Activated CD8-positive, alpha-beta memory T cell treated with anti-CD3 and anti-CD28 coated beads, Interleukin-2, amount 10 ng/mL, durations not matched to agents 7 days and 5 days (primary cell): ENCODE data around the gene SPRR2E. TPM values are rescaled to one million over a fixed set of nuclear protein-coding genes. Genes with fewer than 3 reads are reported as not detected.
"Not testable (repeated sequence)": the region's sequence is repeated elsewhere in the genome, so short reads cannot be mapped to it uniquely, and the experiment has no call there.

Experiments
- ATAC-seq: fragments of 150-1000 bp; cut with Tn5 transposase; one replicate; pipeline ENCODE4 v1.10.0; 2021; ENCODE audit warnings: moderate library complexity
- CTCF ChIA-PET: fragments of 350-600 bp; sonication (Branson Sonifier 250); formaldehyde crosslinking; loops from one replicate; lab custom pipeline; 2021; ENCODE audit warnings: antibody characterized with exemption; lab: Charles Lee
- DNase-seq: peaks from one replicate; pipeline ENCODE4 v3.0.0-alpha.2; 2020
- H3K27ac Mint-ChIP-seq: one replicate; pipeline ENCODE4 v1.8.0; 2021; ENCODE audit warnings: mild to moderate bottlenecking, mixed read lengths
- H3K27me3 Mint-ChIP-seq: one replicate; pipeline ENCODE4 v1.8.0; 2021; ENCODE audit warnings: mixed read lengths
- H3K36me3 Mint-ChIP-seq: one replicate; pipeline ENCODE4 v1.8.0; 2021; ENCODE audit warnings: mild to moderate bottlenecking, mixed read lengths
- H3K4me1 Mint-ChIP-seq: one replicate; pipeline ENCODE4 v1.8.0; 2021; ENCODE audit warnings: mixed read lengths
- H3K4me3 Mint-ChIP-seq: one replicate; pipeline ENCODE4 v1.8.0; 2021; ENCODE audit warnings: mild to moderate bottlenecking, moderate library complexity, mixed read lengths
- H3K9me3 Mint-ChIP-seq: one replicate; pipeline ENCODE4 v1.8.0; 2022; ENCODE audit warnings: low read depth, mixed read lengths
- total RNA-seq, 2 experiments: library from RNA; stranded (reverse); gene quantifications; one replicate each; pipeline ENCODE4 v1.2.3, GENCODE V29; 2021

The SPRR2E gene
- total RNA-seq = not detected

- H3K4me3 Mint-ChIP-seq = no peak within 1 kb of the TSS
- ATAC-seq = no peak
Measured at GRCh38 chr1:153094426-153094825, at the start of gene SPRR2E. Gene SPRR2E (minus strand): TSS chr1:153094526. CDS start chr1:153093751, 775 bp downstream.

GRCh38 chr1:153141377-153141776 is 47.1 kb upstream of the SPRR2E start:
- Mint-ChIP-seq H3K4me3 (no peak overlapping the region), H3K4me1 (no peaks in the 10 kb centered on the region), H3K27me3 (peaks cover 52% of the 10 kb centered on the region), H3K9me3 (no peaks in the 10 kb centered on the region), H3K27ac (no peak overlapping the region), H3K36me3 (no peaks in the 10 kb centered on the region)
- ATAC-seq (no peak), DNase-seq (no peak)
- CTCF ChIA-PET = no interaction called here

More at GRCh38 chr1:153094426-153094825, at the start of gene SPRR2E:
- Mint-ChIP-seq H3K27ac (no peak within 1 kb of the TSS), H3K4me1 (no peaks in the 10 kb centered on the region), H3K9me3 (no peaks in the 10 kb centered on the region), H3K27me3 (peaks cover 10% of the 10 kb centered on the region), H3K36me3 (no peaks in the 10 kb centered on the region)
- no peak for DNase-seq
- CTCF ChIA-PET = no interaction called here

GRCh38 chr1:153140484-153140883 is 46.2 kb upstream of the SPRR2E start:
- Mint-ChIP-seq H3K27ac (no peak overlapping the region), H3K36me3 (no peaks in the 10 kb centered on the region), H3K9me3 (no peaks in the 10 kb centered on the region), H3K4me3 (no peak overlapping the region), H3K4me1 (no peaks in the 10 kb centered on the region), H3K27me3 (peaks cover 55% of the 10 kb centered on the region)
- DNase-seq = no peak
- no peak for ATAC-seq
- CTCF ChIA-PET = no interaction called here

- CTCF ChIA-PET = no interaction called here
- H3K27ac Mint-ChIP-seq = no peak overlapping the region
Measured at GRCh38 chr1:153133743-153134142, 39.4 kb upstream of the SPRR2E start.

GRCh38 chr1:153133267-153133666 is 38.9 kb upstream of the SPRR2E start:
- CTCF ChIA-PET = no interaction called here
- H3K9me3 Mint-ChIP-seq = no peaks in the 10 kb centered on the region
- H3K27ac Mint-ChIP-seq = no peak overlapping the region
- peaks cover 34% of the 10 kb centered on the region for H3K27me3 Mint-ChIP-seq
- no peaks in the 10 kb centered on the region for H3K4me1 Mint-ChIP-seq
- no peaks in the 10 kb centered on the region for H3K36me3 Mint-ChIP-seq
- no peak for ATAC-seq
- DNase-seq = no peak
- H3K4me3 Mint-ChIP-seq = no peak overlapping the region

More at GRCh38 chr1:153133743-153134142, 39.4 kb upstream of the SPRR2E start:
- H3K4me1 Mint-ChIP-seq = no peaks in the 10 kb centered on the region
- H3K36me3 Mint-ChIP-seq = no peaks in the 10 kb centered on the region
- ATAC-seq (no peak), DNase-seq (no peak)
- no peak overlapping the region for H3K4me3 Mint-ChIP-seq
- peaks cover 37% of the 10 kb centered on the region for H3K27me3 Mint-ChIP-seq
- H3K9me3 Mint-ChIP-seq = no peaks in the 10 kb centered on the region

GRCh38 chr1:153128688-153129087 is 34.4 kb upstream of the SPRR2E start:
- H3K4me1 Mint-ChIP-seq, DNase-seq, H3K27me3 Mint-ChIP-seq, H3K4me3 Mint-ChIP-seq, CTCF ChIA-PET, H3K9me3 Mint-ChIP-seq, H3K36me3 Mint-ChIP-seq, ATAC-seq, H3K27ac Mint-ChIP-seq: not testable (repeated sequence)

GRCh38 chr1:153127296-153127695 is 33.0 kb upstream of the SPRR2E start:
- ATAC-seq (no peak), DNase-seq (no peak)
- no peaks in the 10 kb centered on the region for H3K4me1 Mint-ChIP-seq
- no peak overlapping the region for H3K4me3 Mint-ChIP-seq
- peaks cover 5% of the 10 kb centered on the region for H3K27me3 Mint-ChIP-seq
- H3K36me3 Mint-ChIP-seq = no peaks in the 10 kb centered on the region
- no peaks in the 10 kb centered on the region for H3K9me3 Mint-ChIP-seq
- CTCF ChIA-PET = no interaction called here
- no peak overlapping the region for H3K27ac Mint-ChIP-seq

GRCh38 chr1:153125536-153125935 is 31.2 kb upstream of the SPRR2E start:
- no peak for ATAC-seq
- Mint-ChIP-seq H3K36me3 (no peaks in the 10 kb centered on the region), H3K27me3 (peaks cover 8% of the 10 kb centered on the region), H3K27ac (no peak overlapping the region), H3K4me3 (no peak overlapping the region), H3K4me1 (no peaks in the 10 kb centered on the region), H3K9me3 (no peaks in the 10 kb centered on the region)
- CTCF ChIA-PET = no interaction called here
- DNase-seq = no peak

GRCh38 chr1:153123793-153124192 is 29.5 kb upstream of the SPRR2E start:
- CTCF ChIA-PET, H3K4me3 Mint-ChIP-seq, H3K4me1 Mint-ChIP-seq, H3K36me3 Mint-ChIP-seq, H3K9me3 Mint-ChIP-seq, ATAC-seq, H3K27ac Mint-ChIP-seq, DNase-seq: not testable (repeated sequence)
- H3K27me3 Mint-ChIP-seq = peaks cover 12% of the 10 kb centered on the region

GRCh38 chr1:153122831-153123421 is 28.6 kb upstream of the SPRR2E start:
- CTCF ChIA-PET = no interaction called here

GRCh38 chr1:153120945-153121344 is 26.6 kb upstream of the SPRR2E start:
- CTCF ChIA-PET = no interaction called here
- H3K4me1 Mint-ChIP-seq = no peaks in the 10 kb centered on the region
- H3K27me3 Mint-ChIP-seq = peaks cover 23% of the 10 kb centered on the region
- H3K27ac Mint-ChIP-seq = no peak overlapping the region
- ATAC-seq (no peak), DNase-seq (no peak)
- no peaks in the 10 kb centered on the region for H3K36me3 Mint-ChIP-seq
- H3K9me3 Mint-ChIP-seq = no peaks in the 10 kb centered on the region
- H3K4me3 Mint-ChIP-seq = no peak overlapping the region

More at GRCh38 chr1:153122831-153123421, 28.6 kb upstream of the SPRR2E start:
- Mint-ChIP-seq H3K27ac (no peak overlapping the region), H3K27me3 (peaks cover 16% of the 10 kb centered on the region), H3K4me1 (no peaks in the 10 kb centered on the region), H3K9me3 (no peaks in the 10 kb centered on the region), H3K36me3 (no peaks in the 10 kb centered on the region), H3K4me3 (no peak overlapping the region)
- DNase-seq = no peak
- ATAC-seq = no peak

- Mint-ChIP-seq H3K4me1 (no peaks in the 10 kb centered on the region), H3K27me3 (peaks cover 29% of the 10 kb centered on the region), H3K9me3 (no peaks in the 10 kb centered on the region), H3K4me3 (no peak overlapping the region), H3K36me3 (no peaks in the 10 kb centered on the region), H3K27ac (no peak overlapping the region)
- CTCF ChIA-PET = no interaction called here
- no peak for ATAC-seq
- no peak for DNase-seq
Measured at GRCh38 chr1:153119491-153119971, 25.2 kb upstream of the SPRR2E start.

- H3K9me3 Mint-ChIP-seq, H3K4me3 Mint-ChIP-seq, CTCF ChIA-PET, H3K4me1 Mint-ChIP-seq, ATAC-seq, DNase-seq, H3K27ac Mint-ChIP-seq, H3K36me3 Mint-ChIP-seq: not testable (repeated sequence)
- peaks cover 24% of the 10 kb centered on the region for H3K27me3 Mint-ChIP-seq
Measured at GRCh38 chr1:153115264-153115663, 20.9 kb upstream of the SPRR2E start.

- Mint-ChIP-seq H3K27me3 (peaks cover 17% of the 10 kb centered on the region), H3K4me3 (no peak within 1 kb of the TSS), H3K36me3 (no peaks in the 10 kb centered on the region), H3K27ac (no peak within 1 kb of the TSS), H3K9me3 (no peaks in the 10 kb centered on the region), H3K4me1 (no peaks in the 10 kb centered on the region)
- no peak for ATAC-seq
- CTCF ChIA-PET = interaction anchor here (1.5 kb wide), 1 partner anchor 460 kb away, joined by 3 read pairs; no protein-coding TSS in a partner anchor
- no peak for DNase-seq
Measured at GRCh38 chr1:153113416-153113815, 19.1 kb upstream of the SPRR2E start, which contains the start of gene SPRR2F. Gene SPRR2F (minus strand): TSS chr1:153113516. CDS start chr1:153112733, 783 bp downstream.
